ENCODE results near the gene MRPL40. TPM values are rescaled to one million over a fixed set of nuclear protein-coding genes. Genes with fewer than 3 reads are reported as not detected.

The MRPL40 gene
- total and polyA plus RNA-seq, 2 experiments from 2014 or later, result 15.5 to 53.5 TPM

- TF ChIP-seq EZH2phosphoT487 (IDR thresholded peaks at IDR 0.05; ENCODE audit: unreplicated experiment), result no peak
- TF ChIP-seq POLR2AphosphoS5 (IDR thresholded peaks at IDR 0.05; ENCODE audit: low read depth), result no peak
- TF ChIP-seq EZH2 (IDR thresholded peaks at IDR 0.05; ENCODE audit: low read depth, unreplicated experiment), result no peak
These were observed 37.7 kb downstream of the MRPL40 start (continued) for GRCh38 chr22:19470010-19470409.

- H3K27me3 ChIP-seq (ENCODE audit: insufficient read depth), result no peaks in the 10 kb centered on the region
- H3K27me3 Mint-ChIP-seq (ENCODE audit: insufficient read depth, low read depth, poor library complexity), result no peaks in the 10 kb centered on the region
- H3K36me3 Mint-ChIP-seq (ENCODE audit: low read depth), result peaks cover 73% of the 10 kb centered on the region
- H3K4me3 ChIP-seq, result no peak overlapping the region
- H3K9me3 Mint-ChIP-seq, result no peaks in the 10 kb centered on the region
- H3K27ac Mint-ChIP-seq, result no peak overlapping the region
- no peak overlapping the region for H2AFZ ChIP-seq
- TF ChIP-seq CREB1 (CRISPR knock-in tag; IDR thresholded peaks at IDR 0.05; ENCODE audit: low read depth), result no peak
- TF ChIP-seq REST (IDR thresholded peaks at IDR 0.05; ENCODE audit: unreplicated experiment), result no peak
- TF ChIP-seq ETS1 (IDR thresholded peaks at IDR 0.05), result no peak
- no peak overlapping the region for H3K27ac ChIP-seq (ENCODE audit: low read depth)
- peaks cover 20% of the 10 kb centered on the region for H4K20me1 ChIP-seq (replicated peaks; ENCODE audit: insufficient read depth)
- no peaks in the 10 kb centered on the region for H3K9me2 ChIP-seq (ENCODE audit: insufficient read depth)
- ATAC-seq (no peak), DNase-seq (ENCODE audit: low spot score) (no peak)
- no peaks in the 10 kb centered on the region for H3K4me1 Mint-ChIP-seq
- no peaks in the 10 kb centered on the region for H3F3A ChIP-seq (replicated peaks; ENCODE audit: low read depth)
- H3K4me2 ChIP-seq, result no peak overlapping the region
- H3K4me3 Mint-ChIP-seq, result no peak overlapping the region
- H3K4me1 ChIP-seq (ENCODE audit: insufficient read depth), result no peaks in the 10 kb centered on the region
- H3K36me3 ChIP-seq (ENCODE audit: insufficient read depth), result peaks cover 39% of the 10 kb centered on the region; the same call in 1 of the 2 replicates
- peaks cover 29% of the 10 kb centered on the region for H3K79me2 ChIP-seq (replicated peaks; ENCODE audit: insufficient read depth)
These were observed 39.2 kb downstream of the MRPL40 start for GRCh38 chr22:19471572-19471971.

GRCh38 chr22:19472233-19472632, 39.9 kb downstream of the MRPL40 start:
- H3K36me3 Mint-ChIP-seq (ENCODE audit: low read depth), result peaks cover 67% of the 10 kb centered on the region
- TF ChIP-seq JUNB (IDR thresholded peaks at IDR 0.05; ENCODE audit: unreplicated experiment) (no peak), STAT1 (IDR thresholded peaks at IDR 0.05; ENCODE audit: unreplicated experiment) (no peak), CTCF (conservative IDR thresholded peaks at IDR 0.05; ENCODE audit: low read depth in 2 of 2) (no peak), REST (IDR thresholded peaks at IDR 0.05; ENCODE audit: unreplicated experiment) (no peak), ZNF114 (CRISPR knock-in tag; IDR thresholded peaks at IDR 0.05) (no peak), ETS1 (IDR thresholded peaks at IDR 0.05) (no peak), POLR2AphosphoS5 (IDR thresholded peaks at IDR 0.05; ENCODE audit: low read depth) (no peak), ZNF331 (CRISPR knock-in tag; IDR thresholded peaks at IDR 0.05; ENCODE audit: low read depth) (no peak), CREB1 (CRISPR knock-in tag; IDR thresholded peaks at IDR 0.05; ENCODE audit: low read depth) (no peak)

More at GRCh38 chr22:19472233-19472632, 39.9 kb downstream of the MRPL40 start:
- Mint-ChIP-seq H3K9me3 (no peaks in the 10 kb centered on the region), H3K27ac (no peak overlapping the region), H3K4me3 (no peak overlapping the region), H3K27me3 (ENCODE audit: insufficient read depth, low read depth, poor library complexity) (no peaks in the 10 kb centered on the region), H3K4me1 (peaks cover 2% of the 10 kb centered on the region; the same call in 2 of the 3 replicates)
- Histone ChIP-seq H3K27me3 (ENCODE audit: insufficient read depth) (no peaks in the 10 kb centered on the region), H4K20me1 (replicated peaks; ENCODE audit: insufficient read depth) (peaks cover 23% of the 10 kb centered on the region), H3K4me1 (ENCODE audit: insufficient read depth) (no peaks in the 10 kb centered on the region), H3K27ac (ENCODE audit: low read depth) (no peak overlapping the region), H3K79me2 (replicated peaks; ENCODE audit: insufficient read depth) (peaks cover 35% of the 10 kb centered on the region), H3F3A (replicated peaks; ENCODE audit: low read depth) (no peaks in the 10 kb centered on the region), H3K36me3 (ENCODE audit: insufficient read depth) (peaks cover 33% of the 10 kb centered on the region; the same call in 1 of the 2 replicates), H2AFZ (no peak overlapping the region), H3K4me2 (no peak overlapping the region), H3K4me3 (no peak overlapping the region), H3K9me2 (ENCODE audit: insufficient read depth) (no peaks in the 10 kb centered on the region)
- ATAC-seq, result no peak
- no peak for DNase-seq (ENCODE audit: low spot score)

All from GM23338 (cell line).